ENCODE measurements around the gene SOHLH1. TPM values are rescaled to one million over a fixed set of nuclear protein-coding genes. Genes with fewer than 3 reads are reported as not detected.

SOHLH1 gene
- total RNA-seq, 1 experiment from 2014 or later: not detected

DNA sequence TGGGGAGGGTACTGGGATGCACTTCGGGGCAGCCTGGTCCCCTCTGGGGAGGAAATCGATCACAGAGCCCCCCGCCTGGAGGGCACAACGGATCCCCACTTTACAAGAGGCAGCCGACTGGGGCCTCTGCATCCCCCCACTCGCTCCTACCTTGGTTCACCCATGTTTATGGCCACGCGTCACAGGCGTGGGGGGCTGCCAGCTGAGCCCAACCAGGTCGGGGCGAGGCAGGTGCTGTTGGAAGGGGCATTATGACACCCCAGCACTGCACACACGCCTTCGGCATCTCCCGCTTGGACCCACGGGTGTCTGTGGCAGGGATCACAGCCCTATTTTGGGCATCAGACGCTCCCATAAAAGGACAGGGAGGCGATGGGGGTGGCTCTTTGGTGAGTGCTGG, 14.6 kb downstream of the SOHLH1 start:
- no peak for TF ChIP-seq REST (IDR thresholded peaks at IDR 0.05; ENCODE audit: insufficient read depth in 1 of 2, low read depth in 2 of 2, low read length in 1 of 2)
- no peak for TF ChIP-seq SIN3A (IDR thresholded peaks at IDR 0.05; ENCODE audit: borderline replicate concordance, insufficient read depth, low read depth, low read length)
- TF ChIP-seq TCF7L2 (IDR thresholded peaks at IDR 0.05; ENCODE audit: low read depth, low read length): no peak
- TF ChIP-seq CTCF (IDR thresholded peaks at IDR 0.05): no peak
- no peak for TF ChIP-seq POLR2AphosphoS5 (IDR thresholded peaks at IDR 0.05; ENCODE audit: low read depth, low read length)
- in situ Hi-C loops (cut with HindIII; ENCODE audit: low pct_unique_long_range_greater_than_20kb, low sequenced_read_pairs) (no loop called here), intact Hi-C loops (cut with micrococcal nuclease; ENCODE audit: unreplicated experiment) (no loop called here)
- Histone ChIP-seq H3K27me3 (ENCODE audit: control insufficient read depth, insufficient read depth, low read length) (no peaks in the 10 kb centered on the region), H3K36me3 (ENCODE audit: control insufficient read depth, insufficient read depth, low read length) (no peaks in the 10 kb centered on the region), H3K27ac (ENCODE audit: low read length) (no peak overlapping the region), H3K4me1 (ENCODE audit: control insufficient read depth, insufficient read depth, low read length) (no peaks in the 10 kb centered on the region), H3K9me3 (ENCODE audit: control insufficient read depth, insufficient read depth, low read depth, low read length) (no peaks in the 10 kb centered on the region), H3K4me3 (ENCODE audit: low read depth in 2 of 2, low read length in 2 of 2) (no peak overlapping the region)
- CTCF ChIA-PET: interaction anchor here (0.7 kb wide), 1 partner anchor 36 kb away, joined by 3 read pairs; no protein-coding TSS in a partner anchor
- DNase-seq (ENCODE audit: low read depth, low spot score): no peak
- no TSS peak for BruUV-seq (replicated peaks)
- no peak for ATAC-seq
- POLR2A ChIA-PET: no interaction called here

DNA sequence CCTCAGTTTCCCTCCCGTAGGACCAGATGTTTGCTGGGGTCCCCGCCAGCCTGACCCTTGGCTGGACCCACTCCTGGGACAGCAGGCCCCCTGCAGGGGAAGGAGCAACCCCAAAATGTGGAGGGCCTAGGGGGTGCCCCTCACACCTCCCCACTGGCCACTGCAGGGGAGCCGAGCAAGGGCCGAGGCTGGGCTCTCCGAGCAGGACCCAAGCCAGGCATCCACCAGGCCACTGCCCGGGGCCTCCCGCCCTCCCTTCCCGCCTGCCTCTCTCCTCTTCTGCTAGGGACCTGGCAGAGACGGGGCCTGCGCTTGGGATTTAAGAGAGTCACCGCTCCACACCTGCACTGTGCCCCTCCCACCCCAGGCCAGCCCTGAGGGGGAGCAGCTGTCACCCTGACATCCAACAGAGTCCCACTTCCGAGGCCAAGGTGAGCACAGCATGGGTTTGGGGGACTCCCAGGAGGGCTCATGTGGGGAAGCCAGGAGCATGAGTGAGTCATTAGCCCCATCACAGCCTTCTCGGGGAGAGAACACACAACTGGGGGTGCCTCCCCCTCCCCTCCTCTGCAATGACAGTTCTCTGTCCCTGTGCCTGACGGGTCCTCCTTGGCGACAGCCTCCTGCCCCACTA, 15.8 kb downstream of the SOHLH1 start:
- intact Hi-C loops (cut with micrococcal nuclease; ENCODE audit: unreplicated experiment): no loop called here
- in situ Hi-C loops (cut with HindIII; ENCODE audit: low pct_unique_long_range_greater_than_20kb, low sequenced_read_pairs): no loop called here
- Histone ChIP-seq H3K4me3 (ENCODE audit: low read depth in 2 of 2, low read length in 2 of 2) (no peak overlapping the region), H3K4me1 (ENCODE audit: control insufficient read depth, insufficient read depth, low read length) (no peaks in the 10 kb centered on the region), H3K27ac (ENCODE audit: low read length) (no peak overlapping the region), H3K9me3 (ENCODE audit: control insufficient read depth, insufficient read depth, low read depth, low read length) (no peaks in the 10 kb centered on the region), H3K27me3 (ENCODE audit: control insufficient read depth, insufficient read depth, low read length) (no peaks in the 10 kb centered on the region), H3K36me3 (ENCODE audit: control insufficient read depth, insufficient read depth, low read length) (no peaks in the 10 kb centered on the region)
- CTCF ChIA-PET: no interaction called here
- POLR2A ChIA-PET: no interaction called here
- no peak for TF ChIP-seq SIN3A (IDR thresholded peaks at IDR 0.05; ENCODE audit: borderline replicate concordance, insufficient read depth, low read depth, low read length)
- TF ChIP-seq REST (IDR thresholded peaks at IDR 0.05; ENCODE audit: insufficient read depth in 1 of 2, low read depth in 2 of 2, low read length in 1 of 2): no peak
- TF ChIP-seq POLR2AphosphoS5 (IDR thresholded peaks at IDR 0.05; ENCODE audit: low read depth, low read length): no peak
- no peak for TF ChIP-seq TCF7L2 (IDR thresholded peaks at IDR 0.05; ENCODE audit: low read depth, low read length)
- TF ChIP-seq CTCF (IDR thresholded peaks at IDR 0.05): no peak
- DNase-seq (ENCODE audit: low read depth, low spot score) (no peak), ATAC-seq (no peak)
- no TSS peak for BruUV-seq (replicated peaks)
